ENCODE measurements around the gene C2orf15.

Gene C2orf15

GRCh38 chr2:99198103-99198841, 56.8 kb downstream of the C2orf15 start (continued):
- TF ChIP-seq ZNF518A (tag by site-specific recombination; conservative IDR thresholded peaks at IDR 0.05; ENCODE audit: low read depth) (no peak), ZNF112 (tag by site-specific recombination; IDR thresholded peaks at IDR 0.05) (no peak), ZNF544 (tag by site-specific recombination; IDR thresholded peaks at IDR 0.05) (no peak), KLF17 (tag by site-specific recombination; IDR thresholded peaks at IDR 0.05) (no peak), ZNF2 (tag by site-specific recombination; IDR thresholded peaks at IDR 0.05) (no peak), ZNF394 (tag by site-specific recombination; IDR thresholded peaks at IDR 0.05; ENCODE audit: borderline replicate concordance) (no peak), ZBTB8A (tag by site-specific recombination; IDR thresholded peaks at IDR 0.05) (no peak), ZNF449 (tag by site-specific recombination; IDR thresholded peaks at IDR 0.05) (no peak), ZNF211 (tag by site-specific recombination; IDR thresholded peaks at IDR 0.05; ENCODE audit: low read depth) (no peak), ZNF223 (tag by site-specific recombination; IDR thresholded peaks at IDR 0.05) (no peak)

GRCh38 chr2:99200076-99200800, 58.7 kb downstream of the C2orf15 start:
- ChIA-PET POLR2A (no interaction called here), CTCF (no interaction called here)
- Histone ChIP-seq H3K4me3 (ENCODE audit: low read depth, low read length) (no peak overlapping the region), H3K36me3 (ENCODE audit: control insufficient read depth in 2 of 2, insufficient read depth in 1 of 2, low read length in 2 of 2) (peaks cover 19 to 50% of the 10 kb centered on the region in 2 experiments; a peak in 2 of 3 replicates), H3K9me3 (ENCODE audit: control insufficient read depth, insufficient read depth, low read depth, low read length) (no peaks in the 10 kb centered on the region), H3K4me1 (ENCODE audit: control insufficient read depth, insufficient read depth, low read length) (no peaks in the 10 kb centered on the region), H3K27ac (ENCODE audit: extremely low read depth, low read depth, low read length) (no peak overlapping the region)
- TF ChIP-seq ZNF121 (tag by site-specific recombination; IDR thresholded peaks at IDR 0.05) = peak; percentile 55; the same call in 1 of the 2 replicates
- TF ChIP-seq ZSCAN30 (tag by site-specific recombination; IDR thresholded peaks at IDR 0.05) = no peak
